ENCODE measurements around the gene ZBTB38. TPM values are rescaled to one million over a fixed set of nuclear protein-coding genes. Genes with fewer than 3 reads are reported as not detected.

ZBTB38 gene
- total and polyA plus RNA-seq, 2 experiments from 2014 or later = 8.7 to 11.5 TPM

DNA sequence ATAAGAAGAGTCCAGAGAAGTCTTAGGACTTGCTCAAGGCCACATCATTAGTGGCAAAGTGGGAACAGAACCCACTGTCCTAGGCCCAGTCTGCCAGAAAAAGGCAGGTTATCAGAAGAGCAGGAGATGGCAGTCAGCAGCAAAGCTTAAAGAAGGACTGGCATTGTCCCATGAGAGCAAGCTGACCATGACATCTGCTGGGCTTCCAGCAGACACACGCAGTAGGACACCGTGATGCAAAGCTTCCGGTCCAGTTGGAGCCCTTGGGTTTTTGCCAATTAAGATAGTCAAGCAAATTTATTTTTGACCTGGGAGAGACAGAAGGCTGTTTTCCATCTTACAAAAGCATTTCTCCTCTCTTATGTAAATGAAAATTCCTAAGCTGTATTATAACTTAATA is 42.1 kb downstream of the ZBTB38 start:
- no peaks in the 10 kb centered on the region for H3F3A ChIP-seq (replicated peaks; ENCODE audit: low read depth)
- Mint-ChIP-seq H3K4me1 (peaks cover 19% of the 10 kb centered on the region), H3K27ac (no peak overlapping the region), H3K9me3 (no peaks in the 10 kb centered on the region), H3K27me3 (ENCODE audit: insufficient read depth, low read depth, poor library complexity) (peaks cover 7% of the 10 kb centered on the region), H3K4me3 (no peak overlapping the region), H3K36me3 (ENCODE audit: low read depth) (no peaks in the 10 kb centered on the region)
- H3K4me3 ChIP-seq = no peak overlapping the region
- H2AFZ ChIP-seq = no peak overlapping the region
- DNase-seq (ENCODE audit: low spot score) (no peak), ATAC-seq (no peak)
- H3K27me3 ChIP-seq (ENCODE audit: insufficient read depth) = peaks cover 27% of the 10 kb centered on the region; the same call in 1 of the 2 replicates
- no peaks in the 10 kb centered on the region for H3K36me3 ChIP-seq (ENCODE audit: insufficient read depth)
- H3K79me2 ChIP-seq (replicated peaks; ENCODE audit: insufficient read depth) = no peaks in the 10 kb centered on the region
- no peak overlapping the region for H3K27ac ChIP-seq (ENCODE audit: low read depth)
- peaks cover 16% of the 10 kb centered on the region; the same call in 1 of the 2 replicates for H3K4me1 ChIP-seq (ENCODE audit: insufficient read depth)
- TF ChIP-seq NANOG (IDR thresholded peaks at IDR 0.05; ENCODE audit: borderline replicate concordance) = no peak
- TF ChIP-seq POLR2AphosphoS5 (IDR thresholded peaks at IDR 0.05; ENCODE audit: low read depth) = no peak
- no peak for TF ChIP-seq ZNF331 (CRISPR knock-in tag; IDR thresholded peaks at IDR 0.05; ENCODE audit: low read depth)
- no peaks in the 10 kb centered on the region for H4K20me1 ChIP-seq (replicated peaks; ENCODE audit: insufficient read depth)
- H3K4me2 ChIP-seq = no peak overlapping the region
- H3K9me2 ChIP-seq (ENCODE audit: insufficient read depth) = 0 out of 2 replicates have a peak, but pooled peaks cover 4% of the 10 kb centered on the region

- ATAC-seq (no peak), DNase-seq (ENCODE audit: low spot score) (no peak)
- Mint-ChIP-seq H3K27me3 (ENCODE audit: insufficient read depth, low read depth, poor library complexity) (peaks cover 9% of the 10 kb centered on the region), H3K4me1 (peaks cover 19% of the 10 kb centered on the region), H3K9me3 (no peaks in the 10 kb centered on the region), H3K27ac (no peak overlapping the region), H3K36me3 (ENCODE audit: low read depth) (no peaks in the 10 kb centered on the region), H3K4me3 (no peak overlapping the region)
- Histone ChIP-seq H3F3A (replicated peaks; ENCODE audit: low read depth) (no peaks in the 10 kb centered on the region), H3K4me1 (ENCODE audit: insufficient read depth) (peaks cover 16% of the 10 kb centered on the region; the same call in 1 of the 2 replicates), H3K4me3 (no peak overlapping the region), H2AFZ (no peak overlapping the region), H3K79me2 (replicated peaks; ENCODE audit: insufficient read depth) (no peaks in the 10 kb centered on the region), H3K36me3 (ENCODE audit: insufficient read depth) (no peaks in the 10 kb centered on the region), H3K9me2 (ENCODE audit: insufficient read depth) (0 out of 2 replicates have a peak, but pooled peaks cover 4% of the 10 kb centered on the region), H4K20me1 (replicated peaks; ENCODE audit: insufficient read depth) (no peaks in the 10 kb centered on the region), H3K27ac (ENCODE audit: low read depth) (no peak overlapping the region), H3K27me3 (ENCODE audit: insufficient read depth) (peaks cover 27% of the 10 kb centered on the region; the same call in 1 of the 2 replicates), H3K4me2 (no peak overlapping the region)
- TF ChIP-seq ZNF331 (CRISPR knock-in tag; IDR thresholded peaks at IDR 0.05; ENCODE audit: low read depth) = no peak
- TF ChIP-seq, protein P1, sequence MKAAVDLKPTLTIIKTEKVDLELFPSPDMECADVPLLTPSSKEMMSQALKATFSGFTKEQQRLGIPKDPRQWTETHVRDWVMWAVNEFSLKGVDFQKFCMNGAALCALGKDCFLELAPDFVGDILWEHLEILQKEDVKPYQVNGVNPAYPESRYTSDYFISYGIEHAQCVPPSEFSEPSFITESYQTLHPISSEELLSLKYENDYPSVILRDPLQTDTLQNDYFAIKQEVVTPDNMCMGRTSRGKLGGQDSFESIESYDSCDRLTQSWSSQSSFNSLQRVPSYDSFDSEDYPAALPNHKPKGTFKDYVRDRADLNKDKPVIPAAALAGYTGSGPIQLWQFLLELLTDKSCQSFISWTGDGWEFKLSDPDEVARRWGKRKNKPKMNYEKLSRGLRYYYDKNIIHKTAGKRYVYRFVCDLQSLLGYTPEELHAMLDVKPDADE (IDR thresholded peaks at IDR 0.05) = no peak
- TF ChIP-seq, protein P2, sequence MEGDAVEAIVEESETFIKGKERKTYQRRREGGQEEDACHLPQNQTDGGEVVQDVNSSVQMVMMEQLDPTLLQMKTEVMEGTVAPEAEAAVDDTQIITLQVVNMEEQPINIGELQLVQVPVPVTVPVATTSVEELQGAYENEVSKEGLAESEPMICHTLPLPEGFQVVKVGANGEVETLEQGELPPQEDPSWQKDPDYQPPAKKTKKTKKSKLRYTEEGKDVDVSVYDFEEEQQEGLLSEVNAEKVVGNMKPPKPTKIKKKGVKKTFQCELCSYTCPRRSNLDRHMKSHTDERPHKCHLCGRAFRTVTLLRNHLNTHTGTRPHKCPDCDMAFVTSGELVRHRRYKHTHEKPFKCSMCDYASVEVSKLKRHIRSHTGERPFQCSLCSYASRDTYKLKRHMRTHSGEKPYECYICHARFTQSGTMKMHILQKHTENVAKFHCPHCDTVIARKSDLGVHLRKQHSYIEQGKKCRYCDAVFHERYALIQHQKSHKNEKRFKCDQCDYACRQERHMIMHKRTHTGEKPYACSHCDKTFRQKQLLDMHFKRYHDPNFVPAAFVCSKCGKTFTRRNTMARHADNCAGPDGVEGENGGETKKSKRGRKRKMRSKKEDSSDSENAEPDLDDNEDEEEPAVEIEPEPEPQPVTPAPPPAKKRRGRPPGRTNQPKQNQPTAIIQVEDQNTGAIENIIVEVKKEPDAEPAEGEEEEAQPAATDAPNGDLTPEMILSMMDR (conservative IDR thresholded peaks at IDR 0.05; ENCODE audit: low read depth in 2 of 2) = no peak
- no peak for TF ChIP-seq NANOG (IDR thresholded peaks at IDR 0.05; ENCODE audit: borderline replicate concordance)
- no peak for TF ChIP-seq EZH2 (IDR thresholded peaks at IDR 0.05; ENCODE audit: low read depth, unreplicated experiment)
- no peak for TF ChIP-seq POLR2AphosphoS5 (IDR thresholded peaks at IDR 0.05; ENCODE audit: low read depth)
- TF ChIP-seq STAT1 (IDR thresholded peaks at IDR 0.05; ENCODE audit: unreplicated experiment) = no peak
- TF ChIP-seq ZNF462 (CRISPR knock-in tag; IDR thresholded peaks at IDR 0.05) = no peak
- no peak for TF ChIP-seq REST (IDR thresholded peaks at IDR 0.05; ENCODE audit: unreplicated experiment)
Measured at GRCh38 chr3:141410846-141411245, 42.5 kb downstream of the ZBTB38 start.

Measured in GM23338 (cell line).